SK-N-DZ (cell line): ENCODE measurements around the gene LIPI. TPM values are rescaled to one million over a fixed set of nuclear protein-coding genes. Genes with fewer than 3 reads are reported as not detected.

Experiments
- DNase-seq: peaks from one replicate; pipeline ENCODE4 v3.0.0-alpha.2; 2015; ENCODE audit warnings: low spot score
- polyA plus RNA-seq, 2 experiments: library from polyadenylated mRNA; depleted of rRNA; stranded (reverse); fragments of >200 nt; gene quantifications; 2 replicates each; pipeline ENCODE4 v1.2.3, GENCODE V29; 2014

LIPI gene
- polyA plus RNA-seq (2014; cell fraction: cytosol; rRNA removed), result not detected in 2 replicates
- not detected in 2 replicates for polyA plus RNA-seq (2014; cell fraction: nucleus; rRNA removed)

GRCh38 chr21:14210738-14211137 is at the start of gene LIPI:
TSS of gene LIPI (minus strand) at chr21:14210955. CDS start at chr21:14210845, 110 bp downstream.
- no peak for DNase-seq

GRCh38 chr21:14260174-14260764 is 49.5 kb upstream of the LIPI start:
- DNase-seq, result no peak

- peak; percentile 61 for DNase-seq
These were observed 49.0 kb upstream of the LIPI start for GRCh38 chr21:14259747-14260146.

- DNase-seq, result no peak
These were observed 40.6 kb upstream of the LIPI start for GRCh38 chr21:14251336-14251735.

- DNase-seq, result no peak
These were observed 35.0 kb upstream of the LIPI start for GRCh38 chr21:14245711-14246110.

GRCh38 chr21:14244911-14245310 is 34.2 kb upstream of the LIPI start:
- DNase-seq, result no peak

- no peak for DNase-seq
These were observed 33.1 kb upstream of the LIPI start for GRCh38 chr21:14243874-14244273.

GRCh38 chr21:14243461-14243860 is 32.7 kb upstream of the LIPI start:
- DNase-seq, result no peak

- no peak for DNase-seq
These were observed 30.5 kb upstream of the LIPI start for GRCh38 chr21:14241297-14241696.

- DNase-seq, result no peak
These were observed 28.5 kb upstream of the LIPI start for GRCh38 chr21:14239281-14239680.

GRCh38 chr21:14236180-14236579 is 25.4 kb upstream of the LIPI start:
- DNase-seq, result no peak

GRCh38 chr21:14235101-14235500 is 24.3 kb upstream of the LIPI start:
- DNase-seq, result no peak

- DNase-seq, result no peak
These were observed 18.6 kb upstream of the LIPI start for GRCh38 chr21:14229399-14229798.

- DNase-seq, result no peak
These were observed 12.6 kb upstream of the LIPI start for GRCh38 chr21:14223365-14223764.

- peak; percentile 68 for DNase-seq
These were observed 5.4 kb upstream of the LIPI start, which contains the start of gene RBM11 for GRCh38 chr21:14215971-14216641. TSS of gene RBM11 (plus strand) at chr21:14216157. CDS start at chr21:14216187, 30 bp downstream.

- no peak for DNase-seq
These were observed 2.4 kb upstream of the LIPI start for GRCh38 chr21:14213164-14213563.

GRCh38 chr21:14206222-14206621 is 4.5 kb downstream of the LIPI start:
- no peak for DNase-seq

- DNase-seq, result peak; percentile 11
These were observed 44.1 kb downstream of the LIPI start for GRCh38 chr21:14166463-14167223.

- DNase-seq, result no peak
These were observed 66.8 kb downstream of the LIPI start for GRCh38 chr21:14143999-14144398.

GRCh38 chr21:14124266-14124665 is 86.5 kb downstream of the LIPI start:
- no peak for DNase-seq

- DNase-seq, result no peak
These were observed 89.0 kb downstream of the LIPI start for GRCh38 chr21:14121719-14122118.

- DNase-seq, result peak; percentile 21
These were observed 90.5 kb downstream of the LIPI start for GRCh38 chr21:14120091-14120734.
